ENCODE measurements around the gene FRMPD2. TPM values are rescaled to one million over a fixed set of nuclear protein-coding genes. Genes with fewer than 3 reads are reported as not detected.

FRMPD2 gene
- total RNA-seq, 1 experiment from 2014 or later = 0.30 TPM

GRCh38 chr10:48240196-48240595 is 34.3 kb downstream of the FRMPD2 start:
- RAD21 ChIA-PET (ENCODE audit: low non-redundant PET in 1 of 2, low total read pairs in 2 of 2, uncharacterized antibody in 2 of 2, unreplicated experiment in 2 of 2) = no interaction called here
- no peak for TF ChIP-seq CTCF (IDR thresholded peaks at IDR 0.05 in 2 of 3, conservative IDR thresholded peaks at IDR 0.05 in 1 of 3; ENCODE audit: borderline replicate concordance in 1 of 3, insufficient read depth in 1 of 3, low read depth in 2 of 3, low read length in 2 of 3)
- TF ChIP-seq ZFX (IDR thresholded peaks at IDR 0.05) = no peak
- TF ChIP-seq CBX3 (IDR thresholded peaks at IDR 0.05; ENCODE audit: low read depth) = no peak
- TF ChIP-seq EZH2phosphoT487 (IDR thresholded peaks at IDR 0.05; ENCODE audit: borderline replicate concordance) = no peak
- TF ChIP-seq RAD21 (IDR thresholded peaks at IDR 0.05; ENCODE audit: low read depth) = no peak
- no peak for TF ChIP-seq EGR1 (IDR thresholded peaks at IDR 0.05; ENCODE audit: low read depth)
- H3K27me3 ChIP-seq (ENCODE audit: insufficient read depth, low read length) = no peaks in the 10 kb centered on the region
- H3K79me2 ChIP-seq (ENCODE audit: insufficient read depth, low read length) = no peaks in the 10 kb centered on the region
- no peaks in the 10 kb centered on the region for H3K9me2 ChIP-seq (ENCODE audit: insufficient read depth)
- no peak overlapping the region for H3K4me3 ChIP-seq (replicated peaks in 1 of 2; ENCODE audit: low read depth in 1 of 2, low read length in 2 of 2)
- no peak for ATAC-seq
- H2AFZ ChIP-seq (ENCODE audit: low read depth, low read length, poor library complexity, severe bottlenecking) = no peak overlapping the region
- H3K27ac ChIP-seq (ENCODE audit: low read depth, low read length) = no peak overlapping the region
- DNase-seq (ENCODE audit: low read depth, low spot score) = no peak
- CTCF ChIA-PET = no interaction called here
- no TSS peak for BruUV-seq (replicated peaks)
- H3K9ac ChIP-seq (ENCODE audit: low read length) = no peak overlapping the region
- H3K36me3 ChIP-seq (ENCODE audit: control insufficient read depth in 1 of 2, insufficient read depth in 2 of 2, low read length in 2 of 2) = no peaks in the 10 kb centered on the region
- no peak overlapping the region for H3K4me2 ChIP-seq (ENCODE audit: low read length)
- POLR2A ChIA-PET = no interaction called here
- intact Hi-C loops (cut with micrococcal nuclease) = no loop called here
- no peaks in the 10 kb centered on the region for H3K9me3 ChIP-seq (ENCODE audit: control insufficient read depth in 1 of 2, insufficient read depth in 1 of 2, low read depth in 1 of 2, low read length in 2 of 2)
- H4K20me1 ChIP-seq (ENCODE audit: insufficient read depth) = no peaks in the 10 kb centered on the region
- H3K4me1 ChIP-seq (ENCODE audit: control insufficient read depth in 1 of 2, insufficient read depth in 2 of 2, low read length in 2 of 2) = no peaks in the 10 kb centered on the region

GRCh38 chr10:48239618-48240017 is 34.9 kb downstream of the FRMPD2 start:
- Histone ChIP-seq H3K4me1 (ENCODE audit: control insufficient read depth in 1 of 2, insufficient read depth in 2 of 2, low read length in 2 of 2) (no peaks in the 10 kb centered on the region), H3K27me3 (ENCODE audit: insufficient read depth, low read length) (no peaks in the 10 kb centered on the region), H3K4me3 (replicated peaks in 1 of 2; ENCODE audit: low read depth in 1 of 2, low read length in 2 of 2) (no peak overlapping the region), H3K79me2 (ENCODE audit: insufficient read depth, low read length) (no peaks in the 10 kb centered on the region), H4K20me1 (ENCODE audit: insufficient read depth) (no peaks in the 10 kb centered on the region), H3K9me2 (ENCODE audit: insufficient read depth) (no peaks in the 10 kb centered on the region), H3K9ac (ENCODE audit: low read length) (no peak overlapping the region), H3K36me3 (ENCODE audit: control insufficient read depth in 1 of 2, insufficient read depth in 2 of 2, low read length in 2 of 2) (no peaks in the 10 kb centered on the region), H3K4me2 (ENCODE audit: low read length) (no peak overlapping the region), H3K27ac (ENCODE audit: low read depth, low read length) (no peak overlapping the region), H2AFZ (ENCODE audit: low read depth, low read length, poor library complexity, severe bottlenecking) (no peak overlapping the region), H3K9me3 (ENCODE audit: control insufficient read depth in 1 of 2, insufficient read depth in 1 of 2, low read depth in 1 of 2, low read length in 2 of 2) (no peaks in the 10 kb centered on the region)
- no TSS peak for BruUV-seq (replicated peaks)
- ChIA-PET CTCF (no interaction called here), RAD21 (ENCODE audit: low non-redundant PET in 1 of 2, low total read pairs in 2 of 2, uncharacterized antibody in 2 of 2, unreplicated experiment in 2 of 2) (no interaction called here), POLR2A (no interaction called here)
- no peak for DNase-seq (ENCODE audit: low read depth, low spot score)
- no peak for ATAC-seq
- intact Hi-C loops (cut with micrococcal nuclease) = no loop called here
- TF ChIP-seq FOSL1 (IDR thresholded peaks at IDR 0.05; ENCODE audit: low read depth) (no peak), YY1 (IDR thresholded peaks at IDR 0.05; ENCODE audit: extremely low read depth, insufficient replicate concordance, low read depth, low read length) (no peak), REST (IDR thresholded peaks at IDR 0.05; ENCODE audit: low read depth) (no peak), ELF1 (IDR thresholded peaks at IDR 0.05; ENCODE audit: borderline replicate concordance, low read depth) (no peak), EGR1 (IDR thresholded peaks at IDR 0.05; ENCODE audit: low read depth) (no peak), CEBPB (IDR thresholded peaks at IDR 0.05; ENCODE audit: low read depth) (no peak), SRF (IDR thresholded peaks at IDR 0.05; ENCODE audit: low read depth) (no peak), TCF7L2 (IDR thresholded peaks at IDR 0.05; ENCODE audit: borderline replicate concordance, extremely low read depth, insufficient read depth, insufficient read length) (no peak), ZBTB33 (IDR thresholded peaks at IDR 0.05; ENCODE audit: extremely low read depth, insufficient replicate concordance, low read length) (no peak), ZFX (IDR thresholded peaks at IDR 0.05) (no peak)
